ENCODE results near the gene FNIP1. TPM values are rescaled to one million over a fixed set of nuclear protein-coding genes. Genes with fewer than 3 reads are reported as not detected.

Gene FNIP1
- total and polyA plus RNA-seq, 2 of the 13 experiments (the other 11 are each of a cell fraction or from before 2014, with no cell fraction given), result 10.9 to 29.3 TPM

DNA sequence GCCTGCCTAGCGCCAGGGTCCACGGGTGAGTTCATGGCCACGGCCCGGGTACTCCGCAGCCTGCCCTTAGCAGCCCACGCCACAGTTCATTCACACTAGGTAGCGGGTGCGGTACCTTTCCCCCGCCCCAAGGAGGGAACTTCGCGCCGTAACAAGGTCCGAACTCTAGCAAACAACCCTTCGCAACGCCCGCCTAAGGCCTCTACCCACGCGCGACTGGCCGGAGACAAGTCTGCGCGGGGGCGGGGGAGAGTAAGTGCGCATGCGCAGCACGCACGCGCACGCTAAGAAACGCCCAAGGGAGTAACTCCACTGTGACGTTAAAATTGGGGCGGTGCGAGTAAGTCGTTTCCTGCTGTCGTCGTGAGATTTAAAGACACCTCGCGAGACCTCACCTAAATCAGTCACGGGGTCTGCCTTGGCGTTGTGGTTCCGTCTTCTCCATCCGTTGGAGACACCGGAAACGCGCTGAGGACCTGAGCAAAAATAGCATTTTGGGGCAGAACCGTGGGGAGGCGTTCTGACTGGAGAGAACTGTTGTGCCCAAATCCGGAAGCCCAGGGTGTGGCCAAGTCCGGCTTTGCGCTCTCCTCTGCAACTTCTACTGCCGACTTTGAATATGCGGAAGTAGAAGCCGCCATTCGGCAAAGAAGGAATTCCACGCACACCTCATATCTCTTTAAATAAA lies 161.7 kb downstream of the FNIP1 start, which contains the start of gene RAPGEF6 (continued):
- peak; percentile 86 for TF ChIP-seq ZNF788 (CRISPR knock-in tag; IDR thresholded peaks at IDR 0.05; ENCODE audit: borderline replicate concordance)
- TF ChIP-seq TBX2 (CRISPR knock-in tag; IDR thresholded peaks at IDR 0.05; ENCODE audit: borderline replicate concordance), result peak; percentile 77
- TF ChIP-seq ONECUT2 (CRISPR knock-in tag; IDR thresholded peaks at IDR 0.05), result no peak
- TF ChIP-seq, protein P1, sequence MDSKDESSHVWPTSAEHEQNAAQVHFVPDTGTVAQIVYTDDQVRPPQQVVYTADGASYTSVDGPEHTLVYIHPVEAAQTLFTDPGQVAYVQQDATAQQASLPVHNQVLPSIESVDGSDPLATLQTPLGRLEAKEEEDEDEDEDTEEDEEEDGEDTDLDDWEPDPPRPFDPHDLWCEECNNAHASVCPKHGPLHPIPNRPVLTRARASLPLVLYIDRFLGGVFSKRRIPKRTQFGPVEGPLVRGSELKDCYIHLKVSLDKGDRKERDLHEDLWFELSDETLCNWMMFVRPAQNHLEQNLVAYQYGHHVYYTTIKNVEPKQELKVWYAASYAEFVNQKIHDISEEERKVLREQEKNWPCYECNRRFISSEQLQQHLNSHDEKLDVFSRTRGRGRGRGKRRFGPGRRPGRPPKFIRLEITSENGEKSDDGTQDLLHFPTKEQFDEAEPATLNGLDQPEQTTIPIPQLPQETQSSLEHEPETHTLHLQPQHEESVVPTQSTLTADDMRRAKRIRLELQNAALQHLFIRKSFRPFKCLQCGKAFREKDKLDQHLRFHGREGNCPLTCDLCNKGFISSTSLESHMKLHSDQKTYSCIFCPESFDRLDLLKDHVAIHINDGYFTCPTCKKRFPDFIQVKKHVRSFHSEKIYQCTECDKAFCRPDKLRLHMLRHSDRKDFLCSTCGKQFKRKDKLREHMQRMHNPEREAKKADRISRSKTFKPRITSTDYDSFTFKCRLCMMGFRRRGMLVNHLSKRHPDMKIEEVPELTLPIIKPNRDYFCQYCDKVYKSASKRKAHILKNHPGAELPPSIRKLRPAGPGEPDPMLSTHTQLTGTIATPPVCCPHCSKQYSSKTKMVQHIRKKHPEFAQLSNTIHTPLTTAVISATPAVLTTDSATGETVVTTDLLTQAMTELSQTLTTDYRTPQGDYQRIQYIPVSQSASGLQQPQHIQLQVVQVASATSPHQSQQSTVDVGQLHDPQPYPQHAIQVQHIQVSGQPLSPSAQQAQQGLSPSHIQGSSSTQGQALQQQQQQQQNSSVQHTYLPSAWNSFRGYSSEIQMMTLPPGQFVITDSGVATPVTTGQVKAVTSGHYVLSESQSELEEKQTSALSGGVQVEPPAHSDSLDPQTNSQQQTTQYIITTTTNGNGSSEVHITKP (CRISPR knock-in tag; IDR thresholded peaks at IDR 0.05; ENCODE audit: low read depth), result peak; percentile 53; the same call in 1 of the 2 replicates
- TF ChIP-seq, protein P2, sequence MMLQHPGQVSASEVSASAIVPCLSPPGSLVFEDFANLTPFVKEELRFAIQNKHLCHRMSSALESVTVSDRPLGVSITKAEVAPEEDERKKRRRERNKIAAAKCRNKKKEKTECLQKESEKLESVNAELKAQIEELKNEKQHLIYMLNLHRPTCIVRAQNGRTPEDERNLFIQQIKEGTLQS (CRISPR knock-in tag; IDR thresholded peaks at IDR 0.05), result 0 out of 2 replicates have a peak, but pooled peaks have one; percentile 18
- peak; percentile 84 for TF ChIP-seq ASH2L (IDR thresholded peaks at IDR 0.05; ENCODE audit: insufficient read length, low read depth, low read length)
- peak; percentile 55 for TF ChIP-seq GABPA (IDR thresholded peaks at IDR 0.05; ENCODE audit: low read depth, low read length)
- TF ChIP-seq GABPA (CRISPR knock-in tag; IDR thresholded peaks at IDR 0.05; ENCODE audit: low read depth), result peak; percentile 88
- TF ChIP-seq NFKB2 (CRISPR knock-in tag; IDR thresholded peaks at IDR 0.05; ENCODE audit: borderline replicate concordance), result no peak
- 0 out of 2 replicates have a peak, but pooled peaks have one; percentile 30 for TF ChIP-seq BRD4 (CRISPR knock-in tag; IDR thresholded peaks at IDR 0.05)
- TF ChIP-seq MED13 (CRISPR knock-in tag; IDR thresholded peaks at IDR 0.05), result no peak
- no peak for TF ChIP-seq ZNF549 (CRISPR knock-in tag; IDR thresholded peaks at IDR 0.05)
- TF ChIP-seq NFE2L2 (IDR thresholded peaks at IDR 0.05; ENCODE audit: low read length), result no peak
- no peak; the same call in 1 of the 2 replicates for TF ChIP-seq KLF12 (CRISPR knock-in tag; IDR thresholded peaks at IDR 0.05; ENCODE audit: borderline replicate concordance)
- peak; percentile 77 for TF ChIP-seq DR1 (CRISPR knock-in tag; IDR thresholded peaks at IDR 0.05)
- TF ChIP-seq ZNF761 (CRISPR knock-in tag; conservative IDR thresholded peaks at IDR 0.05), result no peak
- TF ChIP-seq JUNB (CRISPR knock-in tag; IDR thresholded peaks at IDR 0.05; ENCODE audit: borderline replicate concordance), result no peak
- TF ChIP-seq ZNF468 (CRISPR knock-in tag; IDR thresholded peaks at IDR 0.05), result no peak
- peak; percentile 23; the same call in 1 of the 2 replicates for TF ChIP-seq RAD21 (CRISPR knock-in tag; IDR thresholded peaks at IDR 0.05)
- no peak for TF ChIP-seq ZNF7 (CRISPR knock-in tag; IDR thresholded peaks at IDR 0.05)
- no peak for TF ChIP-seq ZNF225 (CRISPR knock-in tag; IDR thresholded peaks at IDR 0.05)
- TF ChIP-seq, protein P3, sequence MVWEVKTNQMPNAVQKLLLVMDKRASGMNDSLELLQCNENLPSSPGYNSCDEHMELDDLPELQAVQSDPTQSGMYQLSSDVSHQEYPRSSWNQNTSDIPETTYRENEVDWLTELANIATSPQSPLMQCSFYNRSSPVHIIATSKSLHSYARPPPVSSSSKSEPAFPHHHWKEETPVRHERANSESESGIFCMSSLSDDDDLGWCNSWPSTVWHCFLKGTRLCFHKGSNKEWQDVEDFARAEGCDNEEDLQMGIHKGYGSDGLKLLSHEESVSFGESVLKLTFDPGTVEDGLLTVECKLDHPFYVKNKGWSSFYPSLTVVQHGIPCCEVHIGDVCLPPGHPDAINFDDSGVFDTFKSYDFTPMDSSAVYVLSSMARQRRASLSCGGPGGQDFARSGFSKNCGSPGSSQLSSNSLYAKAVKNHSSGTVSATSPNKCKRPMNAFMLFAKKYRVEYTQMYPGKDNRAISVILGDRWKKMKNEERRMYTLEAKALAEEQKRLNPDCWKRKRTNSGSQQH (CRISPR knock-in tag; IDR thresholded peaks at IDR 0.05; ENCODE audit: low read depth), result peak; percentile 83; the same call in 1 of the 2 replicates
- TF ChIP-seq, protein P4, sequence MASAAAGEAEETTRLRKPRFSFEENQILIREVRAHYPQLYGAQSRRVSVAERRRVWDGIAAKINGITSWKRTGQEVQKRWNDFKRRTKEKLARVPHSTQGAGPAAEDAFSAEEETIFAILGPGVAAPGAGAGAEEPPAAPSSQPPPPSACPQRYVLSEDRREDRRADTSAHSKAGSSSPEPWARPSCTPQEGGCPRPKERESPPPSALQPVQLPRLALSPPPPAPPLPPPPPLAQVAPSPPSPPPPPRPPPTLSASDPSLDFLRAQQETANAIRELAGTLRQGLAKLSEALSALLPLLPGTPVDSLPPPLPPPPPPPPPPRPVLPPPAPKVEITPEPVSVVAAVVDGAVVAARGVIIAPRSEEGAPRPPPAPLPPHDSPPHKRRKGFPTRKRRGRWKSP (CRISPR knock-in tag; IDR thresholded peaks at IDR 0.05), result peak; percentile 94
- TF ChIP-seq KAT7 (CRISPR knock-in tag; IDR thresholded peaks at IDR 0.05; ENCODE audit: borderline replicate concordance), result no peak
- 0 out of 2 replicates have a peak, but pooled peaks have one; percentile 82 for TF ChIP-seq EEA1 (CRISPR knock-in tag; IDR thresholded peaks at IDR 0.05; ENCODE audit: borderline replicate concordance)
- no peak for TF ChIP-seq MBNL3 (CRISPR knock-in tag; conservative IDR thresholded peaks at IDR 0.05)

All from HepG2 (cell line).